ENCODE results near the gene RASGRF1. TPM values are rescaled to one million over a fixed set of nuclear protein-coding genes. Genes with fewer than 3 reads are reported as not detected.

The RASGRF1 gene
- polyA plus RNA-seq, 1 donor, result 0.61 TPM

GRCh38 chr15:79067072-79067833, 23.3 kb downstream of the RASGRF1 start:
- DNase-seq, result peak; percentile 72 to 78
- Histone ChIP-seq H3K27me3 (ENCODE audit: control insufficient read depth, insufficient read depth, low read length) (no peaks in the 10 kb centered on the region), H3K36me3 (ENCODE audit: control insufficient read depth, insufficient read depth, low read length) (no peaks in the 10 kb centered on the region), H3K27ac (ENCODE audit: low read length) (peak overlapping the region; percentile 16), H3K4me3 (ENCODE audit: low read length) (no peak overlapping the region), H3K9me3 (ENCODE audit: control insufficient read depth, low read depth, low read length) (no peaks in the 10 kb centered on the region), H3K4me1 (ENCODE audit: control insufficient read depth, insufficient read depth, low read length) (peaks cover 20% of the 10 kb centered on the region)
- WGBS (ENCODE audit: insufficient coverage, low lambda C conversion rate), result no CpG with 5 or more reads among the region's 8 CpGs

DNA sequence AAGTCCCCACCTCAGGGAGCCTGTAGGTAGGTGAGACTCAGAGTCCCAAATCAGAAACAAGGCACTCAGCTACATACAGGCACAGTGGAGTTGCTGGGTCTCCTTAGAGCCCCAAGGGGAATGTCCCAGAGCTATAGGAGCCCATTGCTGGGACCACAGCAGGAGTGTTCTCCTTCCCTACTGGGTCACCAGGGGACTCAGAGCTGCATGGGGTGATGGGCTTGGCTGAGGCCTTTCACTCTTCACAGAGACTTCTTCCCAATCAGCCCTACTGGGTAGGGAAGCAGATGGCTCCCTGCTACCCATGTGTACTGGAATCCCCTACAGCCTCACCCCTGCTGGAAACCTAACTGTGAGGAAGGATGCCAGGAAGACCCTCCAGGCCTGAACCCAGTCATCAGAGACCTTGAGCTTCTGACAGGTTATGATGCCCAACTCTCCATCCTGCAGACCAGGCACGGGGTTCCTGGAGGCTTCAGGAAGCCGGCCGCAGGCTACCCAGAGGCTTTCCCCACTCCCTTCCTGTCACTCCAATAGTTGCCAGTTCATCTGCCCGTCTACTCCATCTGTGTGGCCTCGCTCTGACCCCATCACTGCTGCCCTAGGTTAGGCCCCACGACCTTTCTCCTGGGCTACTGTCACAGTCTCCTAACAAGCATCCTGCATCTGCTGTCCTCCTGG, 24.0 kb downstream of the RASGRF1 start:
- DNase-seq, result no peak
- Histone ChIP-seq H3K27me3 (ENCODE audit: control insufficient read depth, insufficient read depth, low read length) (no peaks in the 10 kb centered on the region), H3K9me3 (ENCODE audit: control insufficient read depth, low read depth, low read length) (no peaks in the 10 kb centered on the region), H3K4me1 (ENCODE audit: control insufficient read depth, insufficient read depth, low read length) (peaks cover 20% of the 10 kb centered on the region), H3K36me3 (ENCODE audit: control insufficient read depth, insufficient read depth, low read length) (no peaks in the 10 kb centered on the region), H3K27ac (ENCODE audit: low read length) (no peak overlapping the region), H3K4me3 (ENCODE audit: low read length) (no peak overlapping the region)
- WGBS (ENCODE audit: insufficient coverage, low lambda C conversion rate), result no CpG with 5 or more reads among the region's 6 CpGs

GRCh38 chr15:79065706-79066376, 24.7 kb downstream of the RASGRF1 start:
- Histone ChIP-seq H3K9me3 (ENCODE audit: control insufficient read depth, low read depth, low read length) (no peaks in the 10 kb centered on the region), H3K4me1 (ENCODE audit: control insufficient read depth, insufficient read depth, low read length) (peaks cover 20% of the 10 kb centered on the region), H3K4me3 (ENCODE audit: low read length) (no peak overlapping the region), H3K36me3 (ENCODE audit: control insufficient read depth, insufficient read depth, low read length) (no peaks in the 10 kb centered on the region), H3K27me3 (ENCODE audit: control insufficient read depth, insufficient read depth, low read length) (no peaks in the 10 kb centered on the region), H3K27ac (ENCODE audit: low read length) (no peak overlapping the region)
- WGBS (ENCODE audit: insufficient coverage, low lambda C conversion rate), result no CpG with 5 or more reads among the region's 8 CpGs
- DNase-seq, result no peak

GRCh38 chr15:79065361-79065705, 25.2 kb downstream of the RASGRF1 start:
- no peak for DNase-seq
- H3K36me3 ChIP-seq (ENCODE audit: control insufficient read depth, insufficient read depth, low read length), result no peaks in the 10 kb centered on the region
- H3K4me3 ChIP-seq (ENCODE audit: low read length), result no peak overlapping the region
- no peaks in the 10 kb centered on the region for H3K27me3 ChIP-seq (ENCODE audit: control insufficient read depth, insufficient read depth, low read length)
- H3K27ac ChIP-seq (ENCODE audit: low read length), result no peak overlapping the region
- no CpG with 5 or more reads among the region's 5 CpGs for WGBS (ENCODE audit: insufficient coverage, low lambda C conversion rate)
- H3K9me3 ChIP-seq (ENCODE audit: control insufficient read depth, low read depth, low read length), result no peaks in the 10 kb centered on the region
- peaks cover 20% of the 10 kb centered on the region for H3K4me1 ChIP-seq (ENCODE audit: control insufficient read depth, insufficient read depth, low read length)

- Histone ChIP-seq H3K4me3 (ENCODE audit: low read length) (no peak overlapping the region), H3K4me1 (ENCODE audit: control insufficient read depth, insufficient read depth, low read length) (peaks cover 20% of the 10 kb centered on the region), H3K9me3 (ENCODE audit: control insufficient read depth, low read depth, low read length) (no peaks in the 10 kb centered on the region), H3K36me3 (ENCODE audit: control insufficient read depth, insufficient read depth, low read length) (no peaks in the 10 kb centered on the region), H3K27me3 (ENCODE audit: control insufficient read depth, insufficient read depth, low read length) (no peaks in the 10 kb centered on the region), H3K27ac (ENCODE audit: low read length) (no peak overlapping the region)
- no peak for DNase-seq
- whole genome bisulfite sequencing (ENCODE audit: insufficient coverage, low lambda C conversion rate), result 85% methylated on average over 2 of the region's 6 CpGs
Observed at GRCh38 chr15:79064496-79064895, 26.1 kb downstream of the RASGRF1 start.

- no peaks in the 10 kb centered on the region for H3K9me3 ChIP-seq (ENCODE audit: control insufficient read depth, low read depth, low read length)
- no peaks in the 10 kb centered on the region for H3K4me1 ChIP-seq (ENCODE audit: control insufficient read depth, insufficient read depth, low read length)
- H3K4me3 ChIP-seq (ENCODE audit: low read length), result no peak overlapping the region
- no CpG with 5 or more reads among the region's 4 CpGs for WGBS (ENCODE audit: insufficient coverage, low lambda C conversion rate)
- no peak for DNase-seq
- no peak overlapping the region for H3K27ac ChIP-seq (ENCODE audit: low read length)
- H3K36me3 ChIP-seq (ENCODE audit: control insufficient read depth, insufficient read depth, low read length), result no peaks in the 10 kb centered on the region
- peaks cover 19% of the 10 kb centered on the region for H3K27me3 ChIP-seq (ENCODE audit: control insufficient read depth, insufficient read depth, low read length)
Observed at GRCh38 chr15:79060175-79060574, 30.4 kb downstream of the RASGRF1 start.

GRCh38 chr15:79059081-79059572, 31.5 kb downstream of the RASGRF1 start:
- Histone ChIP-seq H3K36me3 (ENCODE audit: control insufficient read depth, insufficient read depth, low read length) (no peaks in the 10 kb centered on the region), H3K27ac (ENCODE audit: low read length) (no peak overlapping the region), H3K4me1 (ENCODE audit: control insufficient read depth, insufficient read depth, low read length) (no peaks in the 10 kb centered on the region), H3K9me3 (ENCODE audit: control insufficient read depth, low read depth, low read length) (no peaks in the 10 kb centered on the region), H3K4me3 (ENCODE audit: low read length) (no peak overlapping the region), H3K27me3 (ENCODE audit: control insufficient read depth, insufficient read depth, low read length) (peaks cover 19% of the 10 kb centered on the region)
- WGBS (ENCODE audit: insufficient coverage, low lambda C conversion rate), result no CpG with 5 or more reads among the region's 1 CpG
- DNase-seq, result no peak

- Histone ChIP-seq H3K4me1 (ENCODE audit: control insufficient read depth, insufficient read depth, low read length) (no peaks in the 10 kb centered on the region), H3K9me3 (ENCODE audit: control insufficient read depth, low read depth, low read length) (no peaks in the 10 kb centered on the region), H3K36me3 (ENCODE audit: control insufficient read depth, insufficient read depth, low read length) (no peaks in the 10 kb centered on the region), H3K27me3 (ENCODE audit: control insufficient read depth, insufficient read depth, low read length) (peaks cover 19% of the 10 kb centered on the region), H3K27ac (ENCODE audit: low read length) (no peak overlapping the region), H3K4me3 (ENCODE audit: low read length) (no peak overlapping the region)
- WGBS (ENCODE audit: insufficient coverage, low lambda C conversion rate), result no CpG with 5 or more reads among the region's 15 CpGs
- no peak for DNase-seq
Observed at GRCh38 chr15:79058260-79058850, 32.2 kb downstream of the RASGRF1 start.

- no peaks in the 10 kb centered on the region for H3K36me3 ChIP-seq (ENCODE audit: control insufficient read depth, insufficient read depth, low read length)
- H3K27me3 ChIP-seq (ENCODE audit: control insufficient read depth, insufficient read depth, low read length), result peaks cover 19% of the 10 kb centered on the region
- H3K27ac ChIP-seq (ENCODE audit: low read length), result no peak overlapping the region
- no peak overlapping the region for H3K4me3 ChIP-seq (ENCODE audit: low read length)
- no peaks in the 10 kb centered on the region for H3K9me3 ChIP-seq (ENCODE audit: control insufficient read depth, low read depth, low read length)
- no peak for DNase-seq
- no peaks in the 10 kb centered on the region for H3K4me1 ChIP-seq (ENCODE audit: control insufficient read depth, insufficient read depth, low read length)
- WGBS (ENCODE audit: insufficient coverage, low lambda C conversion rate), result no CpG with 5 or more reads among the region's 6 CpGs
Observed at GRCh38 chr15:79057050-79057449, 33.5 kb downstream of the RASGRF1 start.

GRCh38 chr15:79054350-79054749, 36.2 kb downstream of the RASGRF1 start:
- DNase-seq, result no peak
- no peaks in the 10 kb centered on the region for H3K36me3 ChIP-seq (ENCODE audit: control insufficient read depth, insufficient read depth, low read length)
- WGBS (ENCODE audit: insufficient coverage, low lambda C conversion rate), result no CpG with 5 or more reads among the region's 3 CpGs
- no peaks in the 10 kb centered on the region for H3K4me1 ChIP-seq (ENCODE audit: control insufficient read depth, insufficient read depth, low read length)
- no peak overlapping the region for H3K27ac ChIP-seq (ENCODE audit: low read length)
- H3K9me3 ChIP-seq (ENCODE audit: control insufficient read depth, low read depth, low read length), result no peaks in the 10 kb centered on the region
- H3K27me3 ChIP-seq (ENCODE audit: control insufficient read depth, insufficient read depth, low read length), result peaks cover 22% of the 10 kb centered on the region
- no peak overlapping the region for H3K4me3 ChIP-seq (ENCODE audit: low read length)

Measured in large intestine (tissue), 3 donors.